Caki2 (cell line): ENCODE results near the gene RTKN2. TPM values are rescaled to one million over a fixed set of nuclear protein-coding genes. Genes with fewer than 3 reads are reported as not detected.
A peak's percentile ranks its signal among the peaks of the same experiment; 100 is the strongest.
"Not testable (repeated sequence)": the region's sequence is repeated elsewhere in the genome, so short reads cannot be mapped to it uniquely, and the experiment has no call there.

Experiments
- DNase-seq: peaks from one replicate; pipeline ENCODE4 v3.0.0-alpha.2; 2015; ENCODE audit warnings: low read depth
- in situ Hi-C: cut with HindIII; loops from 2 replicates; pipeline ENCODE4 v1.10.0; 2016; ENCODE audit warnings: low sequenced_read_pairs, low pct_unique_long_range_greater_than_20kb, mixed read lengths
- total RNA-seq: library from RNA; depleted of rRNA; stranded (reverse); fragments of >200 nt; shearing (Covaris generic); gene quantifications from 2 replicates; pipeline ENCODE4 v1.2.3, GENCODE V29; 2014; ENCODE audit warnings: low replicate concordance

The RTKN2 gene
- total RNA-seq, 1 experiment from 2014 or later: 3.6 TPM

DNA sequence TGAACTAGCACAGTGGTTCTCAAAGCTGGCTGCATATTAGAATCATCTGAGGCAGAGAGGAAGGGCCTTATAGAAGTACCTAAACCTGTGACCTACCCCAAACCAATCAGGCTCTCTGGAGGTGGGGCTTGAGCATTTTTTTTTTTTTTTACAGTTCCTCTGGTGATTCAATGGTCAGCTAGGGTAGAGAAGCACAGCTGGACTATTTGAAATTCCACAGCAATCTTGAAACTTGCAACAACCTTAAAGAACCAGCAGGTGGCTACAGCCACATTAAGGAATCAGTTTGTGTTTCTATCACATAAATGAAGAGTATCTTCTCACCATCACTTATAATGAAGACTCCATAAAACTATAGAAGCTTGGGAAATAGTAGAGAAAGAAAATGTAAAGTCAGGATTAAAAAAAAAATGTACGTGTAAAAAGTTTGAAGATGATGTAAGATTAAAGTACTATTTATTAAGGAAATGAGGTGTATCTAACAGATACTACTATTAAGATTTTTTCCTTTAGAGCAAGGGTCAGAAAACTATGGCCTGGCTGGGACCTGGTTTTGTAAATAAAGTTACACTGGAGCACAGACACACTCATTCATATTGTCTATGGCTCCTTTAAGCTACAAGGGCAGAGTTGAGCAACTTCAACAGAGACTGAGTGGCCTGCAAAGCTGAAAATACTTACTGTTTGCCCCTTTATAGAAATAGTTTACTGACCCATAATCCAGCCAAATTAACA lies 3.8 kb downstream of the RTKN2 start:
- in situ Hi-C loops: no loop called here
- DNase-seq: peak; percentile 97

DNA sequence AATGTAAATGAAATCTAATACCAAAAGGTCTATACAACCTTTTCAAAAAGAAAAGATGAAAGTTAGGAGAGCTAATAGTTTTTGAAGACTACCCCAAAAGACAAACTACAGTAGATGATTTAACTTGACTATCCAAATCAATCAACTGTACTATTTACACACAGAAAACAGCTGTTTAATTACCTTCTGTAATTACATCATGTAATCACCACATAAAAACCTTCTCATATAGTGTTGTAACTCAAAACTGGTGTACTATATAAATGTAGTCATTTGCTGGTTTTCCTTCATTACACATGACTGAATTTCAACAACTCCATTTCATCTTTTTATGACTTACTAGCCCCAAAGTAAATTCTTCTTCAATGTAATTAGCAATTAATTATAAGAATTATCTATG lies 4.5 kb downstream of the RTKN2 start:
- no peak for DNase-seq
- in situ Hi-C loops: no loop called here

DNA sequence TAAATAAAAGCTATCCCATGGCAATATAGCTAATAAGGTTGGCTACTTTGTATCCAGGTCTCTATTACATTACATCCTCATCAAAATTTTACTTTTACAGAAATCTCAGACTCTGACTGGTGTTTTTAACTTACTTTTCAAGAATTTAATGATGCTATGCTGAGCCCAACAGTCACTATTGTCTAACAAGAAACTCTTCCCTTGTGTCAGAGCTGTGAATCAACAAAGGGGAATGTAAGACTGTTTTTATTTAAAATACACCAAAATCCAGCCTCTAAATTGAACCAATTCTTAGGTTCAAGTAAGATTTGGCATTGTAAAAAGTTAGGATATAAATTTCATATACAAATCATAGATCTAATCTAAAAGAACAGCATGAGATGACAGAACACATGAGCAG lies 7.0 kb downstream of the RTKN2 start:
- in situ Hi-C loops: no loop called here
- no peak for DNase-seq

DNA sequence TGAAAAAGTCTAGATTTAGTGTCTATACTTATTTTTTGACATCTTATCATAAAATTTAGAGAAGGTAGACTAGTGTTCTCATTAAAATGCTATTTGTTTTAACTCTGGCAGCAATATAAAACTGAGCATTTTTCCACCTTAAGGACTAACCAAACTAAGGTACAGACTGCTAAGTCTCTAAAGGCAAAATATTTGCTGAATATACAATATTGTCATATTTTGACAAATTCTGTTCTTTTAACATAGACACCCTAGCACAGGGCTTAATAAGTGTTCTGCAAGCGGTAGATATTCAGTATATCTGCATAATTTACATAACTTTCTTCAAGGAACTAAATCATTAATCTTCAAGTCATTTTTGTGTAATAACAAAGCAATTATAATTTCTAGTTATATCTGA lies 8.6 kb downstream of the RTKN2 start:
- DNase-seq: no peak
- in situ Hi-C loops: no loop called here

DNA sequence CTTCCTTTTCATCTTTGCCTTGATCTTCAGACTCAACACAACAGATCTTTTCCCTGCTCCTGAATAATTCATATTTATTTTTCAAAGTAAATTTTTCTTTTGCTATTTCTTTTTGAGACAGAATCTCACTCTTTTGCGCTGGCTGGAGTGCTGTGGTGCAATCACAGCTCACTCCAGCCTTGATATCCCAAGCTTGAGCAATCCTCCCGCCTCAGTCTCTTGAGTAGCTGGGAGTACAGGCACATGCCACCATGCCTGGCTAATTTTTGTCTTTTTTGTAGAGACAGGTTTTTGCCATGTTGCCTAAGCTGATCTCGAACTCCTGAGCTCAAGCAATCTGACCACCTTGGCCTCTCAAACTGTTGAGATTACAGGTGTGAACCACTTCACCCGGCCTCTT lies 9.2 kb downstream of the RTKN2 start:
- in situ Hi-C loops: no loop called here
- no peak for DNase-seq

DNA sequence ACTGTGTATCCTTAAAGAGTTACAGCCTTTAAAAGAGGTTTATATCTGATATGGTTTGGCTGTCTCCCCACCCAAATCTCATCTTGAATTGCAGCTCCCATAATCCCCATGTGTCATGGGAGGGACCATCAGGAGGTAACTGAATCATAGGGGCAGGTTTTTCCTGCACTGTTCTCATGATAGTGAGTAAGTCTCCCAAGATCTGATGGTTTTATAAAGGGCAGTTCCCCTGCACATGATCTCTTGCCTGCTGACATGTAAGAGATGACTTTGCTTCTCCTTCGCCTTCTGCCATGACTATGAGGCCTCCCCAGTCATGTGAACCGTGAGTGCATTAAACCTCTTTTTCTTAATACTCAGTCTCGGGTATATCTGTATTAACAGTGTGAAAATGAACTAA lies 9.7 kb downstream of the RTKN2 start:
- in situ Hi-C loops: no loop called here
- DNase-seq: no peak

DNA sequence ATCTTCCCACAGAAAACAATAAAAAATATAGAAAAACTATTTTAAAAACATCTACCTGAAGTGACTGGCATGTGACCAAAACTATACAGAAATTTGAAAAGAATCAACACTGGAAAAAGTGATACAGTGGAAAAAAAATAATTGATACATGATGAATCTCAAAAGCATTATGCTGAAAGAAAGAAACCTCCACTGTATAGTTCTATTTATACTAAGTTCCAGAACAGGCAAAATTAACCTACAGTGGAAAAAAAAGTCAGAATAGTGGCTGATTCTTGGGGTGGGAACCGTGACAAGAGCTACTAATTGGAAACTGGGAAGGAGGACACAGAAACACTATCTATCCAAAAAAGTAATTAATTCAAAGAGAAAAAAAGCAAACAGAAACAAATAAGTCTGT lies 14.9 kb downstream of the RTKN2 start:
- no peak for DNase-seq
- in situ Hi-C loops: no loop called here

DNA sequence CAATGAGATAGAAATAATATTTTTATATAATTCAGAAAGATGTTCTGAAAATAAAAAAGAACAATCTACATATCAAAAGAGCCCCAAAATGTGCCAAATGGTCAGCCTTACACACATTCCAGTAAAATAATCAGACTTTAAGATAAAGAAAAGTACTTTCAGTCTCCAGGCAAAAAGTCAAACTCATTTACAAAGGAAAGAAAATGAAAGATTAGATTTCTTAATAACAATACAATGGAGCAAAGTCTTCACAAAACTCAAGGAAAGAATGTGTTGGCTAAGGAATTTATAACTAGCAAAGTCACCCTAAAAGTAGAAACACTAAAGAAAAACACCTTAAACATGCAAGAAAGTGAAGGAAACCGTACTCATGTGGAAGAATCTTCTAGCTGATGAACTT lies 16.6 kb downstream of the RTKN2 start:
- no peak for DNase-seq
- in situ Hi-C loops: no loop called here

DNA sequence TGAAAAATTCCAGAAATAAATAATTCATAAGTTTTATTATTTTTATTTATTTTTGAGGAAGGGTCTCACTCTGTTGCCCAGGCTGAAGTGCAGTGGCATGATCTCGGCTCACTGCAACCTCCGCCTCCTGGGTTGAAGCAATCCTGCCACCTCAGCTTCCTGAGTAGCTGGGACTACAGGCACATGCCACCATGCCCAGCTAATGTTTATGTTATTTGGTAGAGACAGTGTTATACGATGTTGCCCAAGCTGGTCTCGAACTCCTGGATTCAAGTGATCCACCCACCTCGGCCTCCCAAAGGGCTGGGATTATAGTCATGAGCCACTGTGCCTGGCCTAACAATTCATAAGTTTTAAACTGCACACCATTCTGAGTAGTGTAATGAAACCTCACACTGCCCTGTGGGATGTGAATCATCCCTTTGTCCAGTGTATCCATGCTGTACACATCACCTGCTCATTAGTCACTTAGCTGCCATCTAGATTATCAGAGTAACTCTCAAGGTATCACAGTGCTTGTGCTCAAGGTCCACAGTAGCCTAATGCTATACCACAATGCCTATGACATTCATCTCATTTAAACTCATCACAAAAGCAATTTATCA lies 17.9 kb downstream of the RTKN2 start:
- peak; percentile 86 for DNase-seq
- in situ Hi-C loops: no loop called here

DNA sequence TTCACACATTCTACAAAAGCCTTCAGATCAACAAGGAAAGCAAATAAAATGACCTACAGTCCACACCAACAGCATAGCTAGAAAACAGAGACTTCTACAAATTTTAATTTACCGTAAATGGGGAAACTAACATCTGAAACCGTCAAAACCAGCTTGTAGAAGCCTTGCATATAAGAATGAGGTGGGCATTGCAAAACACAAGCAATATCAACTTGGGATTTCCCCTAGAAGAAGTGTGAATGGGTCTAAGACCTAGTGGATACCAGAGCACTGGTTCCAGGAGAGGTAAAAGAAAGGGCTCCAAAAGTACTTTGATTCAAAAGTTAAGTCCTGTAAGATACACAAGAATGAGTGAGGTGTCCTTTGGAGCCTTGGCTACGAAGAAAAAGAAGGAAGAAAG lies 18.7 kb downstream of the RTKN2 start:
- DNase-seq: no peak
- in situ Hi-C loops: no loop called here

DNA sequence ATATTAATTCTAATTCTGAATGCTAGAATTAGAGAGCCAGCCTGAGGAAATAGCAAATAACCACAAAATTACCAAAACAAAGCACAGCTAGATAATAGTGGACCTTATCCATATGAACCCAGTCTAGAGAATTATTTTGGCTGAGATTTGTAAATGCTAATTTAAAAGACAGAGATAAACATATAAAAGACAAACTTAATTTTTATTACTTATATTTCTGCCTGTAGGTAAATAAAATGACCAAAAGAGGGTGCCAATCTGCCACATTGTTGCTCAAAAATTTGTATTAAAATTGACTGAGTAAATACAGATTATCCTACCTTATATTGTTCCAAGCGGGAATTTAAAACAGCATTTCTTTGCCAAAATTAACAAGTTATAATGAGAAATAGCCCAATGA lies 20.2 kb downstream of the RTKN2 start:
- no peak for DNase-seq
- in situ Hi-C loops: no loop called here

DNA sequence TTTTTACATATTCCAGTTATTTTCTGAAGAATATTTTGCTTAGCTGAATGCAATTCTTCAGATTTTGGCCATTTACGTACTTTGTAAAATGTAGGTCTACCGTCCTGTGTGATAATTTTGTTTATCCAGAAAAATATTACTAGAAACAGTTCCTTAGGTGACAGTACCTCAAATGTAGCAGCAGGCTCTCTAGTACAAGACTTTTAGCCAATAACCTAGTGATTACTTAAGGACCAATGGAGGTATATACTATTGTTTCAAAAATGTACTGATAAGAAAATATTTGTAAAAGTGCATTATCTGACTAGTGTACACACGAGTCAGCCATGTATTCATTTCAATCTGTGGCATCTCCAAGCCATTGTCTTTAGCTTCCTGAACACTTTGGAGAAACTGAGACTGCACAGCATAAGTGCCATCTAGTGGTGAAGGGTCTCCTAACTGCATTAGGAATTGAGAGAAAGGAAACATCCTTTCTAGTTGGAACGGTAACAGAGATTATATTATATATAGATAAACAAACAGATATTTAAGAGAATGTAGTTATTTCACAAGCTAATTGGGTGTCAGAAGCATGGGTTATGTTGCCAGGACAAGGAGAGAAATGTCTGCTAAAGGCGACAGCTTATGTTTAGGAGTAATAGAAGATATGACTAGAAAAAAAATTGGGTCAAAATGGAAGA lies 23.7 kb downstream of the RTKN2 start:
- DNase-seq: peak; percentile 70
- in situ Hi-C loops: no loop called here

DNA sequence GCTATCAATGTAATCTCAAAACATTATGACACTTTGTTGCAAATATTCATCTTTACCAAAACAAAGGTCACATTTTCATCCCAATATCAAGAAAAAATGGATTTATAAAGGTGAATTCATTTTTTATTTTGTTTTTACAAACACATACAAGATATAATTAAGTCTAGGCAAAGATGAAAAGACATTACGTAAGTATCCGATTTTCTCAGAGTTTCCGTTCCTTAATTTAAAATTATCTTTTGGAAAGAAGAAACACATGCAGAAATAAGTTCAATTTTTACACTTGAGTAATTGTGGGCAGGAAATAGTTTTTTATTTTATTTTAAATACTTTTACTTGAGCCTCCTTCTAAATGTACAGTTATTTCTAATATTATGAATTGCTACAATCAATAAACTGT lies 24.6 kb downstream of the RTKN2 start:
- in situ Hi-C loops: no loop called here
- no peak for DNase-seq

DNA sequence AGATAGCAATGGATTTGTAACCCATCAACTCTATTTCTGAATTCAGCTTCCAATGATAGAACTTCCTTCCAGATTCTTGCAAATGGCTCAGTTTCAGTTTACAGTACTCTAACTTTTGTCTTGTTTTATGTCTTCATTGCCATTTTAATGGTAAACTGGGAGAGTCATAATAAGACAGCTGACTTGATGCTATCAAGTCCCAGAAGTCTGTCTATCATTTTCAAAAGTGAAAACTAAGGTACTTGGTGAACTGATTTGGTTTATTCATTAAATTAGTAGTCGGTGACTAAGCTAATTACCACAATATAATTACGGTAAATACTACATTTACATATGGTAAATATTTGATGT lies 25.0 kb downstream of the RTKN2 start:
- DNase-seq: no peak
- in situ Hi-C loops: no loop called here

DNA sequence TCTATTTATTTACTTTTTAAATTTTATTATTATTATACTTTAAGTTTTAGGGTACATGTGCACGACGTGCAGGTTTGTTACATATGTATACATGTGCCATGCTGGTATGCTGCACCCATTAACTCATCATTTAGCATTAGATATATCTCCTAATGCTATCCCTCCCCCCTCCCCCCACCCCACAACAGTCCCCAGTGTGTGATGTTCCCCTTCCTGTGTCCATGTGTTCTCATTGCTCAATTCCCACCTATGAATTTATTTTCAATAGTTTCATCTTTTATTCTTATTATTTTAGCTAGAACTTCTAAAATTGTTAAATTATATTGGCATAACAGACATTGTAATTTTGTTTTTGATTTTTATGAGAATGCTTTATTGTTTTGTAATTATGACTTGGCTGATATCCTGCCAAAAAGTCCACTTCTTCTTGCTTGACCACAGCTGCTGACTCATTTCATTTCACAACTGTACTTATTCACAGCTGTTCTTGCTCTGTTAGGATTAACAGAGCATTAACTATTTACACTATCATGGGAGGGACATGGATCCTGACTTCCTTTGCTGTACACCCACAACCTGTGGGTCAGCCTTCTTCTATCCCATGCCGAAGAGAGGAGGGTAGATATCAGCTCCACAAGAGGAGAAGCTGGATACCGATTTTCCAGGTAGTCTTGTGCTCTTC lies 25.5 kb downstream of the RTKN2 start:
- in situ Hi-C loops: not testable (repeated sequence)
- peak; percentile 86 for DNase-seq

DNA sequence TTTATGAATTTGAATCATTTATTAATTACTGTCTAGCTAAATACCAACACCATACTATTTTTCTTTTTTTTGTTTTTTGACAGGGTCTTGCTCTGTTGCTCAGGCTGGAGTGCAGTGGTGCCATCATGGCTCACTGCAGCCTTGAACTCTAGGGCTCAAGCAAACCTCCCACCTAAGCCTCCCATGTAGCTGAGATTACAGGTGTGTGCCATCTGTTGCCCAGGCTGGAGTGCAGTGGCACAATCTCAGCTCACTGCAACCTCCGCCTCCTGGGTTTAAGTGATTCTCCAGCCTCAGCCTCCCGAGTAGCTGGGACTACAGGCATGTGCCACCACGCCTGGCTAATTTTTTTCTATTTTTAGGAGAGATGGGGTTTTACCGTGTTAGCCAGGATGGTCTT lies 27.1 kb downstream of the RTKN2 start:
- in situ Hi-C loops, DNase-seq: not testable (repeated sequence)

DNA sequence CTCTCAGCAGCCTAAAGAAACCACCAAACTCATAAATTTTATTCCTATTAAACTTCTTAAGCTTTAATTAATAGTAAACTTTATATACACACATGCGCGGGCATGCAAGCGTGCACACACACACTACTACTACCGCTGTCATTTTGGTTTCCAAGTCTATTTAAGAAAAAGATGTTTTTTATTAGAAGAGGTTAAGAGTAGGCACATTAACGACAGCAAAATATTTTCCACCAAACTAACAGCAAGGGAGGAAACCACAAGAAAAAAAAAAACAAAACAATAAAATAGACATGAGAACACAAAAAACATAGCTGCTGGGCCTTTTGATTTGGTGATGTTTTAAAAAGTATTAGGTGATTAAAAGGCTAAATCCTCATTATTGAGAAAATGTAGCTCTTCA lies 28.6 kb downstream of the RTKN2 start:
- in situ Hi-C loops: no loop called here
- DNase-seq: no peak

DNA sequence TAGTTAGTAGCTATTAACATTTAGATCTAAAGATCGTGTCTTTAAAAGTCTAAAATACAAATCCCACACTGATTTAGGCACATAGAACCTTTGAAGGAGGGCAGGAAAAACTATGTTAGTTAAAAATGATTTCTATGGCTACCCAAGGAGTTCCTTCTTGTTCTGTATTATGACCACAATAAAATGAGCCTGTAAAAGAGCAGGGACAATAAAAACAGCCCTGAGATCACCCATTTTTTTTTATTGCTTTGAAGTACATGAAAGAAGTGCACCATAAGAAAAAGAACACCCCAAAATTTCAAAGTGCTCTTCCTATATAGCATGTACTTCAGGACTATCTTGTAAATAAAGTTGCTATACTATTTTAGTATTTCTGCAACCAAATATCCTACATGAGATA lies 29.8 kb downstream of the RTKN2 start:
- no peak for DNase-seq
- in situ Hi-C loops: no loop called here

DNA sequence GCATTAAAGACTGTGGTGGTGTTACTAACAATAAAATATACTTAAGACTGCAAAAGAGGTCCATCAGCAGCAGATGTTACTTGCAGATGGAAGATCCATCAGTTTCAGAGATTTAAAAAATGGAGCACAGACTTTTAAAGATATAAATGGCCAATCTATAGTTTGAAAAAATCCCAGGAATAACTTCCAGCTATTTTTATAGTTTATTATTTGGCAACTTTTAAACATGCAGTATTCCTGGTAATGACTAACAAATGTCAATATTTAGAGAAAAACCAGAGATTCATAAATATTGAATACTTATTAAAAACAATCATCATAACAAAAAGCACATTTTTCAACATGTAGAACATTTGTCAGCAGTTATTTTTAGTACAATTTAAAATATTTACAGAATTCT lies 30.7 kb downstream of the RTKN2 start:
- DNase-seq: no peak
- in situ Hi-C loops: no loop called here
